Small intestine (tissue), 7 donors: ENCODE data around the gene SETD6. TPM values are rescaled to one million over a fixed set of nuclear protein-coding genes. Genes with fewer than 3 reads are reported as not detected.

Source experiments
- DNase-seq, 2 donors: peaks; one replicate each; pipeline versions ENCODE4 v3.0.0 to v3.0.0-alpha.2; 2013
- FAIRE-seq: peaks from 2 replicates; lab custom pipeline; 2012; peaks lifted over from hg19 to GRCh38; lab: Jason Lieb, UNC
- H3K27ac ChIP-seq, 3 donors: one replicate each; pipeline ENCODE4 v1.5.1; 2013; ENCODE audit warnings: low read length in 2 of 3, mild to moderate bottlenecking in 2 of 3, control low read depth in 1 of 3, inconsistent platforms in 1 of 3, low read depth in 1 of 3, moderate library complexity in 1 of 3
- H3K27me3 ChIP-seq, 3 donors: one replicate each; pipeline ENCODE4 v1.6.1; 2013; ENCODE audit warnings: low read length in 3 of 3, inconsistent platforms in 1 of 3; ENCODE audit not compliant: control insufficient read depth in 3 of 3, insufficient read depth in 3 of 3
- H3K36me3 ChIP-seq, 3 donors: one replicate each; pipeline ENCODE4 v1.6.1; 2013; ENCODE audit warnings: low read length in 3 of 3, inconsistent platforms in 1 of 3, low read depth in 1 of 3, mild to moderate bottlenecking in 1 of 3, moderate library complexity in 1 of 3; ENCODE audit not compliant: control insufficient read depth in 3 of 3, insufficient read depth in 2 of 3
- H3K4me1 ChIP-seq, 3 donors: one replicate each; pipeline ENCODE4 v1.6.1; 2013; ENCODE audit warnings: low read length in 2 of 3, inconsistent platforms in 1 of 3, low read depth in 1 of 3, mild to moderate bottlenecking in 1 of 3, moderate library complexity in 1 of 3; ENCODE audit not compliant: control insufficient read depth in 3 of 3, insufficient read depth in 2 of 3
- H3K4me3 ChIP-seq, 3 donors: one replicate each; pipeline ENCODE4 v1.5.1; 2013; ENCODE audit warnings: low read length in 3 of 3, control low read depth in 1 of 3, inconsistent platforms in 1 of 3, low read depth in 1 of 3, mild to moderate bottlenecking in 1 of 3, moderate library complexity in 1 of 3
- H3K9me3 ChIP-seq, 2 donors: one replicate each; pipeline ENCODE4 v1.6.1; 2013; ENCODE audit warnings: low read depth in 1 of 2, low read length in 1 of 2; ENCODE audit not compliant: control insufficient read depth in 2 of 2, insufficient read depth in 1 of 2
- WGBS, 3 donors: extraction: QIAGEN DNeasy Blood & Tissue Kit; methylation state at CpG; one replicate each; pipeline ENCODE4 v1.1.7; 2013; 5-methylcytosine and 5-hydroxymethylcytosine counted together
- polyA plus RNA-seq, 4 donors: library from polyadenylated mRNA; stranded (reverse) in 3 of 4; unstranded in 1 of 4; fragments of 200-250 nt in 3 of 4; fragments of 120-200 nt in 1 of 4; gene quantifications; one replicate each; pipeline versions ENCODE4 v1.2.1 to v1.2.3, GENCODE V29; 2013
- donor health status: healthy with polysubstance abuse.
- donor health status: control.
- donor health status: control.
- donor health status: Bipolar disorder and iron deficiency.
- donor health status: healthy.

The SETD6 gene
- polyA plus RNA-seq, 4 donors = 7.5 to 25.6 (median 7.6) TPM

DNA sequence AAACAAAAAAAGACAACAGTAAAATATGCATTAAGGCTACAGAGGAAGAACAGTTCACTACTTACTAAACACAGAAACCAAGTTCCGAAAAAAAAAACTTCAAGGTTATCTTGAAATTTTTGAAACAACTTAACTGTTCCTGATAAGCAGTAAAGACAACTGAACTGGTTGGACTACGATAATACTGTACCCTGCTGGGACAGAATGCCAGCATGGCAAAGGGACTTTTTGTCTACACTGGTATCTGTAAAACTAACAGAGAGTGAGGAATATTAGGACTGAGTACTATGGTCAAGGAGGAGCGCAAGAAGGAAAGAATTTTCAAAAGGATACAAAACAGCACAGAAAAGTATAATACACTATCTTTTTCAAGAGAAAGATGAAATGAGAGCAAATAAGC, 19.8 kb downstream of the SETD6 start:
- Histone ChIP-seq H3K9me3 (no peaks in the 10 kb centered on the region), H3K27me3 (no peaks in the 10 kb centered on the region), H3K4me1 (no peaks in the 10 kb centered on the region), H3K27ac (no peak overlapping the region), H3K4me3 (no peak overlapping the region), H3K36me3 (peaks cover 31 to 52% (median 35%) of the 10 kb centered on the region in 3 donors)
- DNase-seq = no peak
- WGBS, 3 donors = 61 to 82% (median 82%) methylated on average over 3 of the region's 3 CpGs
- FAIRE-seq = no peak

- 31 to 62% (median 48%) methylated on average over 5 of the region's 5 CpGs for WGBS, 3 donors
- H3K27me3 ChIP-seq = no peaks in the 10 kb centered on the region
- H3K27ac ChIP-seq = no peak overlapping the region
- H3K4me3 ChIP-seq = no peak overlapping the region
- no peaks in the 10 kb centered on the region for H3K4me1 ChIP-seq
- no peaks in the 10 kb centered on the region for H3K9me3 ChIP-seq
- H3K36me3 ChIP-seq = peaks cover 29 to 50% (median 36%) of the 10 kb centered on the region in 3 donors
- FAIRE-seq = no peak
- DNase-seq = no peak
Observed at GRCh38 chr16:58536278-58536677, 21.0 kb downstream of the SETD6 start.

- H3K36me3 ChIP-seq = peaks cover 33 to 46% (median 36%) of the 10 kb centered on the region in 3 donors
Observed at GRCh38 chr16:58537124-58537906, 22.0 kb downstream of the SETD6 start.

DNA sequence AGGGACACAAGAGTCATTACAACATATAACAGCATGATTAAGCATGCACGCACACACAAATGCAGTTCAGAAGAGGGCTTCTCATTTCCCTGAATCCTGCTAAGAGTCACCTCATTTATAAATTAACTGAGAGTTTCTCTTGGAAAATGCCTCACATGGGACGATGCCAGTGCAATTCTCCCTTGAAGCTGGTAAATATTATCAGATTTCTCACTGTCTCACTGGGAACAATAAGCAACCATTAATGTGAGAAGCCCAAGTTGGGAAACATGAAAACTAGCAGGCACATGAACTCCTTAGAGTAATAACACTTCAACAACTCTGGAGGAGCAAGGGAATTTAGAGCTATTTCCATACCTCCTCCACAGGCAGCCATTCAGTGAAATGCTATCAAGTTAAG, 26.4 kb downstream of the SETD6 start:
- no peak for FAIRE-seq
- DNase-seq = no peak
- Histone ChIP-seq H3K9me3 (no peaks in the 10 kb centered on the region), H3K4me3 (no peak overlapping the region), H3K27ac (no peak overlapping the region), H3K36me3 (peaks cover 33 to 53% (median 35%) of the 10 kb centered on the region in 3 donors), H3K4me1 (no peaks in the 10 kb centered on the region), H3K27me3 (no peaks in the 10 kb centered on the region)
- WGBS, 3 donors = 81 to 94% (median 92%) methylated on average over 2 of the region's 2 CpGs

More at GRCh38 chr16:58537124-58537906, 22.0 kb downstream of the SETD6 start:
- Histone ChIP-seq H3K4me3 (no peak overlapping the region), H3K9me3 (no peaks in the 10 kb centered on the region), H3K27me3 (no peaks in the 10 kb centered on the region), H3K27ac (no peak overlapping the region), H3K4me1 (no peaks in the 10 kb centered on the region)
- 73 to 85% (median 77%) methylated on average over 10 of the region's 10 CpGs for WGBS, 3 donors
- DNase-seq (no peak), FAIRE-seq (no peak)

- Histone ChIP-seq H3K27me3 (no peaks in the 10 kb centered on the region), H3K9me3 (no peaks in the 10 kb centered on the region), H3K36me3 (peaks cover 29 to 53% (median 30%) of the 10 kb centered on the region in 3 donors), H3K4me3 (no peak overlapping the region), H3K4me1 (no peaks in the 10 kb centered on the region), H3K27ac (no peak overlapping the region)
- 91 to 100% (median 92%) methylated on average over 1 of the region's 1 CpG for WGBS, 3 donors
- FAIRE-seq (no peak), DNase-seq (no peak)
Observed at GRCh38 chr16:58542291-58542690, 27.0 kb downstream of the SETD6 start.

DNA sequence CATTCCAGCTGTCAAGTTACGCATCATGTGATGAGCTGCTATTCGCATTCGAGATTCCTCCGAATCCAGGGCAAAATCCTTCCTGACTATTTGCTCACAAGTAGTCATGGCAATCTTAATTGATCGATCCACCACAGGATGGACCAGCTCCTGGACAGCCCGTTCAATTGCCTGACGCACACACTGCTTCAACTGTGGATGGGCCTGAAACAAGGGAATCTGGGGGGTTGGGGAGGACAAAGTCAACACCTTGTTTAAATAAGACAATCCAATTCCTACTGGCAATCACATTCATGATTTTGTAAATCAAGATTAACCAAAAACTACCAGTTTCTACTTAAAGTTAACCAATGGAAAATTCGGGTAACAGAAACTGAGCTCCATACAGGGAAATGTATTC, 28.4 kb downstream of the SETD6 start:
- Histone ChIP-seq H3K4me1 (no peaks in the 10 kb centered on the region), H3K27me3 (no peaks in the 10 kb centered on the region), H3K27ac (no peak overlapping the region), H3K4me3 (no peak overlapping the region), H3K9me3 (no peaks in the 10 kb centered on the region), H3K36me3 (peaks cover 27 to 48% (median 30%) of the 10 kb centered on the region in 3 donors)
- DNase-seq (no peak), FAIRE-seq (no peak)
- 90 to 95% (median 93%) methylated on average over 8 of the region's 8 CpGs for WGBS, 3 donors

DNA sequence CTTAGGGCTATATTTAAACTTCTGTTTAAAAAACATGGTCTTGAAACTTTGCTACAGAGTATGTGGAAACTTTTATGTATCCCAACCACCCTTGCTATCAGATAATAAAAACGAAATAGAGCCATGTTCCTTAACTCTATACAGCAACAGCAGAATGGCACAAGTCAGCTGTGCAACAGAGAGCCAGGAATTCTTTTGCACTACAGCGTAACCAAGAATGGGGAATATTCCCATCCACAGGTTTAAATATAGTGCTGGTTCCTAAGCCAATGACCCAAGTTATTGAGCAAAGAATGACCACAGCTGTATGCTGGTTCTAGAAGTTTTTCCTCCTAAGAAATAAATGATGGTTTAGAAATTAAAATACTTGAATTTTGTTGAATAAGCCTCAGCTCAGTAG, 33.1 kb downstream of the SETD6 start:
- WGBS, 3 donors = 60 to 63% (median 62%) methylated on average over 2 of the region's 2 CpGs
- Histone ChIP-seq H3K27ac (no peak overlapping the region), H3K9me3 (no peaks in the 10 kb centered on the region), H3K4me1 (no peaks in the 10 kb centered on the region), H3K36me3 (peaks cover 21 to 34% (median 21%) of the 10 kb centered on the region in 3 donors), H3K4me3 (no peak overlapping the region), H3K27me3 (no peaks in the 10 kb centered on the region)
- no peak for DNase-seq
- no peak for FAIRE-seq

- DNase-seq = no peak
- no peak overlapping the region for H3K4me3 ChIP-seq
- WGBS, 3 donors = 75 to 94% (median 88%) methylated on average over 3 of the region's 3 CpGs
- H3K4me1 ChIP-seq = no peaks in the 10 kb centered on the region
- FAIRE-seq = no peak
- H3K36me3 ChIP-seq = peaks cover 18 to 29% (median 21%) of the 10 kb centered on the region in 3 donors
- no peaks in the 10 kb centered on the region for H3K27me3 ChIP-seq
- no peak overlapping the region for H3K27ac ChIP-seq
- no peaks in the 10 kb centered on the region for H3K9me3 ChIP-seq
Observed at GRCh38 chr16:58551496-58551895, 36.2 kb downstream of the SETD6 start.
